ENCODE data around the gene RTP3.

DNA sequence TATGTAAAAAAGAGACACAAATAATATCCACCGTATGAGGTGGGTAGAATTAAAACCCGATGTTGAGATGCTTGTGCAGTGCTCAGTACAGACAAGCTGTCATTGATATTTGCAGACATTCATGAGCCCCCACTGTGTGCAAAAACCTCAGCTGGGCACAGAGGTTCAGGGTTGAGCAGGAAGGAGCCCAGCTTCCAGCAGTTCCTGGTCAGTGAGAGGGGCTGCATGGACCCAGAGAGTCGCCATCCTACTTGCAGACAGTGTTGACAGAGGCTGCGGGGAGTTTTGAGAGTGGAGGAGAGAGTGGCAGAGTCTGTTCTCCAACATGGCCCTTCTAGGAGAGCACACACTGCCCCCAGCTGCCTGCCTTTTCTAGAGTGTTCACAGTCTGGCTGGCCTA is 26.9 kb upstream of the RTP3 start:
- TF ChIP-seq, protein P1, sequence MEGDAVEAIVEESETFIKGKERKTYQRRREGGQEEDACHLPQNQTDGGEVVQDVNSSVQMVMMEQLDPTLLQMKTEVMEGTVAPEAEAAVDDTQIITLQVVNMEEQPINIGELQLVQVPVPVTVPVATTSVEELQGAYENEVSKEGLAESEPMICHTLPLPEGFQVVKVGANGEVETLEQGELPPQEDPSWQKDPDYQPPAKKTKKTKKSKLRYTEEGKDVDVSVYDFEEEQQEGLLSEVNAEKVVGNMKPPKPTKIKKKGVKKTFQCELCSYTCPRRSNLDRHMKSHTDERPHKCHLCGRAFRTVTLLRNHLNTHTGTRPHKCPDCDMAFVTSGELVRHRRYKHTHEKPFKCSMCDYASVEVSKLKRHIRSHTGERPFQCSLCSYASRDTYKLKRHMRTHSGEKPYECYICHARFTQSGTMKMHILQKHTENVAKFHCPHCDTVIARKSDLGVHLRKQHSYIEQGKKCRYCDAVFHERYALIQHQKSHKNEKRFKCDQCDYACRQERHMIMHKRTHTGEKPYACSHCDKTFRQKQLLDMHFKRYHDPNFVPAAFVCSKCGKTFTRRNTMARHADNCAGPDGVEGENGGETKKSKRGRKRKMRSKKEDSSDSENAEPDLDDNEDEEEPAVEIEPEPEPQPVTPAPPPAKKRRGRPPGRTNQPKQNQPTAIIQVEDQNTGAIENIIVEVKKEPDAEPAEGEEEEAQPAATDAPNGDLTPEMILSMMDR (IDR thresholded peaks at IDR 0.05 in 8 of 11, conservative IDR thresholded peaks at IDR 0.05 in 3 of 11), result no peak
- no peak for TF ChIP-seq POLR2AphosphoS5 (IDR thresholded peaks at IDR 0.05)

Data from spleen (tissue), 7 donors.